Renal cortex interstitium (tissue), 11 donors: ENCODE data around the gene FADS2. TPM values are rescaled to one million over a fixed set of nuclear protein-coding genes. Genes with fewer than 3 reads are reported as not detected.
"Not testable (repeated sequence)": the region's sequence is repeated elsewhere in the genome, so short reads cannot be mapped to it uniquely, and the experiment has no call there.

Experiments
- DNase-seq, 11 donors: peaks; one replicate each; pipeline ENCODE4 v3.0.0-alpha.2; 2013; ENCODE audit warnings: low read depth in 9 of 11, low spot score in 4 of 11; ENCODE audit errors: extremely low read depth in 1 of 11
- polyA plus RNA-seq, 3 donors: library from polyadenylated mRNA; unstranded; fragments of 120-200 nt; gene quantifications; one replicate each; pipeline ENCODE4 v1.2.1, GENCODE V29; 2013; ENCODE audit not compliant: insufficient read length in 3 of 3

The FADS2 gene
- polyA plus RNA-seq, 3 donors = 95.4 to 118 (median 113) TPM

GRCh38 chr11:61872935-61873565, 45.0 kb downstream of the FADS2 start:
- DNase-seq = no peak

GRCh38 chr11:61873588-61874376, 45.7 kb downstream of the FADS2 start:
- no peak for DNase-seq

DNA sequence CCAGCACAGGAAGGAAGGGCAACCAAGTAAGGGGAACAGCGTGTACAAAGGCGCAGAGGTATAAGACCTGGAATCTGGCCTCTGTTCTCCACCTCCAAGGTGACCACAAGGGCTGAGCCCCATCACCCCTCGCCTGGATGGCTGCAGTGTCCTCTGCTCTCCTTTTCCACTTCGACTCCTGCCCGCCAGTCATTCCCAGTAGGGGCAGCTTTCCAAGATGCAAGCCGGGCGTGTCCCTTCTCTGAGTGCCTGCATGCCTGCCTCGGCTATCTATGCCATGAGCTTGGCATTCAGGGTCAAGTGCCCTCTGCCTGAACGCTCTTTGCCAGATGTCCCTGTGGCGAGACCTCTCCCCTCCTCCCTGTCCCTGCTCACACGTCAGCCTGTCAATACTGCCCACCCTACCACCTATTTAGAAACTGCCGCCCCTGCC, 46.3 kb downstream of the FADS2 start:
- DNase-seq = no peak

- no peak for DNase-seq
Measured at GRCh38 chr11:61874853-61875252, 46.8 kb downstream of the FADS2 start.

DNA sequence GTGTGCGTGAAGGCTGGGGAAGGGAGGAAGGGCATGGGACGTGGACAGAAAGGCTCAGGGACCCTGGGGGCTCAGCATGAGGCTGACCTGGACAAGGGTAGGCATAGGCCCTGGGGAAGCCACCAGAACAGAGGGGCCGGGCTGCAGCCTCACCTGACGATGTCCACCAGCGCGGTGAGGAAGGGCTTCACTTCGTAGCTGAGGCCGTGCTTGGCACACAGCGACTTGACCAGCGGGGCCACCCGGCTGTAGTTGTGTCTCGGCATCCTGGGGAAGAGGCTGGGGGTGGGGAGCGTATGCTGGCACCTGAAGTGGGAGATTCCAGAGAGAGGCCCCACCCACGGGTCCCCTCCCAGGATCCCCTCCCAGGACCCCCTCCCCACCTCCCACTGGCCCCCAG, 47.6 kb downstream of the FADS2 start:
- DNase-seq = no peak

DNA sequence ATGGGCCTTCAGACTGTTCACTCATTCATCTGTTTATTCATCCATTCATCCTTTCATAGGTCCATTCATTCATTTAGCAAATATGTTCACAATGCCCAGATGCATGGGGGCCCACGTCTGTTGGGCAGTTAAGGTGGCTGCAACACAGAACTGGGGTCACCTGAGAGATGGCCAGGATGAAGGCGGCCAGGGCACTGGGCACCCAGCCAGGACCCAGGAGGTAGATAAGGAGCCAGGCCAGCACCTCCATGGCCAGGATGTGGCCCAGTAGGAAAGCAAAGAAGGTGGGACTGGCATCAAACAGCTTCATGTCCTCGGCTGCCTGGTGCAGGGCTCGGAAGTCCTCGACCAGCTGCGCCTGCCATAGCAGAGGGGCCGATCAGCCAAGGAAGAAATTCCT, 51.1 kb downstream of the FADS2 start:
- no peak for DNase-seq

DNA sequence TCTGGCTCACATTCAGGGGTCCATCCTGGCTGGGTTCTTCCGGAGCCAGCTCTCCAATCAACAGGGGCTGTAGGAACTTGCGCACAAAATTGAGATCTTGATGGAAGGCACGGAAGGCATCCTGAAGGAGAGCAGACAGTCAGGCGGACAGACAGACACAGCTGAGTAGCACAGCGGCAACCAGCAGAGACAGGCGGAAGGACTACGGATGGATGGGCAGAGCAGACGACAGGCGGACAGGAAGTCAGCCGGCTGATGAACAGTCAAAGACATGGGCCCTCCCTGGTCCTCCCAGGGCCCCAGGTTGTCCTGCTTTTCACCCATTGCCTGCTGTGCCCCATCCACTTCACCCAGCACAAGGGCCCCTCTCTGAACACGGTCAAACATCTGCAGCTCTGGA, 51.9 kb downstream of the FADS2 start:
- DNase-seq = no peak

GRCh38 chr11:61880454-61880853, 52.4 kb downstream of the FADS2 start:
- no peak for DNase-seq

DNA sequence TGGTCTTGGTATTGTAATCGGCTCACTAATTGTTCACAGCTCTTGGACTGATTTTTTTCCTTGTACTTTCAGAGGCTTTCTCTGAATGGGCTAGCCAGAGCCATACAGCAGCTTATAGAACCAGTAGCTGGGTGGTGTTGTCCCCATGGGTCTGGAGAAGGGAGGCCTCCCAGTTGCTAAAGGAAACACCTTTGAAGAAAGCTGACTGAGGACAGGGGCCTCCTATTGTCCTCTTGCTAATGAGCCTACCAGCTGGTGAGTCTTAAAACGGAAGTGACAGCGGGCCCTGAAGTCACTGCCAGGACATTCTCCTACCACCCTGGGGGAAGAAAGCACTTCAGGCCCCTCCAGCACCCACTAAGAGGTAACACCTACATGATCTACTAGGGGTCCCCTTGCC, 53.3 kb downstream of the FADS2 start:
- no peak for DNase-seq

DNA sequence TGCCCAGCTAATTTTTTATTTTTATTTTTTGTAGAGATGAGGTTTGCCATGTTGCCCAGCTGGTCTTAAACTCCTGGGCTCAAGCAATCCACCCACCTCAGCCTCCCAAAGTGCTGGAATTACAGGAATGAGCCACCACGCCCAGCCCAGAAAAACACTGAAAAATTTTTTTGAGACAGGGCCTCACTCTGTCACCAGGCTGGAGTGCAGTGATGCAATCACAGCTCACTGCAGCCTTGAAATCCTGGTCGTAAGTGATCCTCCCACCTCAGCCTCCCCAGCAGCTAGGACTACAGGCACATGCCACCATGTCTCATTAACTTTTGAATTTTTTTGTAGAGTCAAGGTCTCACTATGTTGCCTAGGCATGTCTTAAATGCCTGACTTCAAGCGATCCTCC, 54.2 kb downstream of the FADS2 start:
- not testable (repeated sequence) for DNase-seq

GRCh38 chr11:61882879-61883278, 54.8 kb downstream of the FADS2 start:
- DNase-seq = no peak

GRCh38 chr11:61883327-61883726, 55.2 kb downstream of the FADS2 start:
- DNase-seq = no peak

GRCh38 chr11:61883947-61884346, 55.8 kb downstream of the FADS2 start:
- DNase-seq = no peak

DNA sequence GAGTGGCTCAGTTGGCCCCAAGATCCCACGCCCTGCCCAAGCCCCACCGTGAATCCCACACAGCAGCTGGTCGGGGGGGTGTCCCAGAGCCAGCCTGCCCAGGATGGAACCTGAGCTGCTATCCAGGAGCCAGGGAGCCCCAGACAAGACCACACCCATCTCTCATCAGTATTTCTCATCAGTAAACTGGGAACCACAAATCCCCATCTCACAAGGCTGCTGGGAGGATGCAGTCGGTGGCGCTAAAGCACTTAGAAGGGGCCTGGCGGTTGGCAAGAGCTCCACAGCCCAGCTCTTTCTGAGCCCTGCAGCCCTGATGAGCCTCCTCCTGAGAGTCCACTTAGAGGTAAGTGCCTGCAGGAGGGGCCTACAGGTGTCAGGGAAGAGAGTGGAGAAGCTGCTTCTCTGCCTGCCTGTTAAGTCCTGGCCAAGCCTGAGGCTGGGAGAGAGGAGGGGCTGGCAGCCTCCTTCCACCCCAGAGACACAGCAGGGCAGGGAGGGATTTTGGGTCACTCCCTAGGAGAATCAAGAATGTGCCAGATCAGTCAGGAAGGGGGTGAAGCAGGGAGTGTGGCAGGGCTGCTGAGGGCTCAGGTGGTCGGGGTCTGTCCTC, 57.2 kb downstream of the FADS2 start:
- DNase-seq = no peak

DNA sequence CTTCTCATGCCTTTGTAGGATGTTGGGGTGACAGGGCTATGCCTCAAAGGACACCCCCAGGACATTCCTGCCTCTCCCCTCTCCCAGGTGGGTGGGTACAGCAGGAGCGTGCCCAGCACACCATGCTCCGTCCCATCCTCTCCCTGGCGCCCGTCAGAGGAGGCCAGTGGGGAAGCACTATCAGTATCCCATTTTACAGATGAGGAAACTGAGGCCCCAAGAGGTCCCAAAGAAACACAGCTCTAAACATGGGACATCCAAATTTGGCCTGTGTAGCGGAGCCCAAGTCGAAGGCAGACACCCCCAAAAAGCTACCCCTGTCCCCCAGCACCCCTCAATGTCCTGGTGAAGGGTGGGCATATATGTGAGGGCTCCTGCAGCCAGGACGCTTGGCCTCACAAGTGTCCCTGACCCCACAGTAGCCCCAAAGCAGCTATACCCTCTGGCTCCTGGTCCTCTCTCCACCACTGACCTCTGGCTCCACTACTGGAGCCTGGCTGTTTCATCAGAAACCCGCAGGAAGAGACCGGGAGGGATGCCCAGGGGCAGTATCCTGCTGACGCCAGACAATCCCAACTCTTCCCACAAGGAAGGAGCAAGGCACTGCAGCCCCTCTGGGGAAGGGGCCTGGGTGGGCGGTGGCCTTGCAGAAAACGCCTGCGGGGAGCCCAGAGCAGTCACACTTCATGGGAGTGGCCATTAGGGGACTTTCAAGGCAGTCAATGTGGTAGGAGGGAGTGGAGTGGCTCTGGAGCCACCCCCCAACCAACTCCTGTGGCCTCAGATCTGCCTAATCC, 57.9 kb downstream of the FADS2 start:
- DNase-seq = no peak

- DNase-seq = no peak
Measured at GRCh38 chr11:61886643-61887042, 58.5 kb downstream of the FADS2 start.

DNA sequence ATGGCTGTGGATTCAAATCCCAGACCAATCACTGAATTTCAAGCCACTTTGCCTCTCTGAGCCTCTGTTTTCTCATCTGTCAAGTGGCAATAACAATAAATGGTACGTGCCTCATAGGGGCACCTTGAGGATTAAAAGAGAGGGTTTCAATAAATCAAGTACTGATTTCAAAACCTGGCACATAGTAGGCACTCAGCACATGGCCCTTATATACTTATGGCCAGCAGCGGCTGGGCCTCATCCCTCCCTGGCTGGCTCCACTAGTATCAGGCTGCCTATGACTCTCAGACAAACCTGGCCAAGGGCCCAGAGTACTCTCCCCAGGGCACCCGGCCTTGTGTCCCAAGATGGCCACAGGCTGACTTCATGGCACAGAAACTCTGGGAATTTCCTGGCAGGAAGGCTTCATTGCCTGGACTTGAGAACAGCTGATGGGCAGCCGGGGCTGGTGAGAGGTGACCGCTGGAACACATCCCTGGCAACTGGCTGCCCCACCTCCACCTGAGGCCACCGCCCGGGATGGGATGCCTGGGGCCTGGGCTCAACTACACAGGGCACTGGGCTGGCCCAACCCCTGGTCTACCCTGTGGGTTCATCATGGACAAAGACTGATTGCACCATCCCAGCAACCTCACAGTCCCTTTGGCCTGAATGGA, 59.9 kb downstream of the FADS2 start:
- DNase-seq = no peak

GRCh38 chr11:61888590-61888989, 60.5 kb downstream of the FADS2 start:
- DNase-seq = no peak

- DNase-seq = no peak
Measured at GRCh38 chr11:61889831-61890230, 61.7 kb downstream of the FADS2 start.
